ENCODE results near the gene FAM120AOS. TPM values are rescaled to one million over a fixed set of nuclear protein-coding genes. Genes with fewer than 3 reads are reported as not detected.
A peak's percentile ranks its signal among the peaks of the same experiment; 100 is the strongest.

The FAM120AOS gene
- total RNA-seq, 4 donors from 2014 or later = 51.7 to 80.3 (median 58.4) TPM

- no peak for TF ChIP-seq POLR2A (IDR thresholded peaks at IDR 0.05)
- no peak for TF ChIP-seq EP300 (IDR thresholded peaks at IDR 0.05)
- no peak for TF ChIP-seq CTCF (IDR thresholded peaks at IDR 0.05)
- TF ChIP-seq POLR2AphosphoS5 (IDR thresholded peaks at IDR 0.05) = no peak
- no peaks in the 10 kb centered on the region for H3K9me3 ChIP-seq
- WGBS, 2 donors (ENCODE audit: low coverage in 1 of 2) = 83 to 85% methylated on average over 5 of the region's 5 CpGs
- peaks cover 11 to 54% (median 21%) of the 10 kb centered on the region in 3 donors for H3K4me1 ChIP-seq
- H3K4me3 ChIP-seq = no peak overlapping the region
- H3K27ac ChIP-seq = peak overlapping the region in 1 of 4 donors; percentile 37
- H3K27me3 ChIP-seq = no peaks in the 10 kb centered on the region
- H3K36me3 ChIP-seq = peaks cover 0 to 5% of the 10 kb centered on the region in 2 donors
- ATAC-seq = no peak
Observed at GRCh38 chr9:93470391-93470790, 17.0 kb upstream of the FAM120AOS start.

- Histone ChIP-seq H3K36me3 (peaks cover 0 to 5% of the 10 kb centered on the region in 2 donors), H3K27ac (peak overlapping the region in 3 of 4 donors; percentile 35 to 59 (median 37)), H3K9me3 (no peaks in the 10 kb centered on the region), H3K4me3 (peak overlapping the region in 1 of 2 donors; percentile 1), H3K27me3 (no peaks in the 10 kb centered on the region), H3K4me1 (peaks cover 18 to 68% (median 21%) of the 10 kb centered on the region in 3 donors)
- TF ChIP-seq POLR2AphosphoS5 (IDR thresholded peaks at IDR 0.05) (no peak), POLR2A (IDR thresholded peaks at IDR 0.05) (no peak), EP300 (IDR thresholded peaks at IDR 0.05) (no peak), CTCF (IDR thresholded peaks at IDR 0.05) (no peak)
- WGBS, 2 donors (ENCODE audit: low coverage in 1 of 2) = 24 to 30% methylated on average over 4 to 5 of the region's 5 CpGs
- peak; percentile 46 for ATAC-seq
Observed at GRCh38 chr9:93468763-93469456, 15.5 kb upstream of the FAM120AOS start.

GRCh38 chr9:93467462-93467861, 14.1 kb upstream of the FAM120AOS start:
- H3K4me3 ChIP-seq = no peak overlapping the region
- TF ChIP-seq POLR2A (IDR thresholded peaks at IDR 0.05) (no peak), EP300 (IDR thresholded peaks at IDR 0.05) (no peak), CTCF (IDR thresholded peaks at IDR 0.05) (no peak)
- H3K4me1 ChIP-seq = peaks cover 18 to 71% (median 21%) of the 10 kb centered on the region in 3 donors
- no peaks in the 10 kb centered on the region for H3K9me3 ChIP-seq
- H3K27ac ChIP-seq = no peak overlapping the region
- ATAC-seq = no peak
- WGBS, 2 donors (ENCODE audit: low coverage in 1 of 2) = 61 to 73% methylated on average over 3 of the region's 3 CpGs
- H3K36me3 ChIP-seq = peaks cover 0 to 5% of the 10 kb centered on the region in 2 donors
- H3K27me3 ChIP-seq = no peaks in the 10 kb centered on the region

GRCh38 chr9:93467062-93467416, 13.7 kb upstream of the FAM120AOS start:
- H3K4me1 ChIP-seq = peaks cover 18 to 72% (median 21%) of the 10 kb centered on the region in 3 donors
- no peaks in the 10 kb centered on the region for H3K9me3 ChIP-seq
- ATAC-seq = no peak
- no peak for TF ChIP-seq POLR2A (IDR thresholded peaks at IDR 0.05)
- no peak for TF ChIP-seq EP300 (IDR thresholded peaks at IDR 0.05)
- TF ChIP-seq POLR2AphosphoS5 (IDR thresholded peaks at IDR 0.05) = no peak
- no peak for TF ChIP-seq CTCF (IDR thresholded peaks at IDR 0.05)
- no peaks in the 10 kb centered on the region for H3K27me3 ChIP-seq
- peaks cover 0 to 4% of the 10 kb centered on the region in 2 donors for H3K36me3 ChIP-seq
- no peak overlapping the region for H3K4me3 ChIP-seq
- H3K27ac ChIP-seq = no peak overlapping the region
- 37 to 41% methylated on average over 2 to 3 of the region's 3 CpGs for WGBS, 2 donors (ENCODE audit: low coverage in 1 of 2)
